SK-N-SH (cell line): ENCODE measurements around the gene GRB2. TPM values are rescaled to one million over a fixed set of nuclear protein-coding genes. Genes with fewer than 3 reads are reported as not detected.
"Not testable (repeated sequence)": the region's sequence is repeated elsewhere in the genome, so short reads cannot be mapped to it uniquely, and the experiment has no call there.

ENCODE experiments used
- CTCF ChIA-PET: fragments of 300-600, 350-600 bp; formaldehyde crosslinking; extraction: SDS; loops from one replicate; lab custom pipeline; 2021; lab: Yijun Ruan, JAX
- POLR2A ChIA-PET: fragments of 350-600 bp; sonication (Branson Sonifier 250); formaldehyde crosslinking; extraction: SDS; loops from one replicate; lab custom pipeline; 2020; ENCODE audit warnings: antibody characterized with exemption, inconsistent platforms; lab: Yijun Ruan, JAX
- DNase-seq: peaks from one replicate; pipeline ENCODE4 v3.0.0; 2012
- H2AFZ ChIP-seq: fragments of 200-600 bp; sonication (generic); 2 replicates; pipeline ENCODE4 v1.8.1; 2016; ENCODE audit warnings: antibody characterized with exemption, mild to moderate bottlenecking, low read depth
- H3F3A ChIP-seq: fragments of 200-600 bp; sonication (generic); replicated peaks from 2 replicates; pipeline ENCODE3; 2016; ENCODE audit warnings: antibody characterized with exemption, mild to moderate bottlenecking; ENCODE audit not compliant: insufficient read depth
- H3K27ac ChIP-seq, 2 experiments: fragments of 200-500 bp in 1 of 2; fragments of 200-600 bp in 1 of 2; sonication (Bioruptor generic) in 1 of 2; sonication (generic), shearing (Covaris generic) in 1 of 2; 2 replicates each; pipeline versions ENCODE4 v1.5.1 to v1.6.1; 2014 to 2016; ENCODE audit warnings: low read depth in 2 of 2, inconsistent platforms in 1 of 2, low read length in 1 of 2, mild to moderate bottlenecking in 1 of 2, mixed read lengths in 1 of 2
- H3K27me3 ChIP-seq: fragments of 200-600 bp; sonication (generic), shearing (Covaris generic); 2 replicates; pipeline ENCODE4 v1.6.1; 2016; ENCODE audit warnings: mixed run types; ENCODE audit not compliant: insufficient read depth
- H3K36me3 ChIP-seq, 2 experiments: fragments of 200-500 bp in 1 of 2; fragments of 200-600 bp in 1 of 2; sonication (Bioruptor generic) in 1 of 2; sonication (generic) in 1 of 2; replicated peaks in 1 of 2; 2 replicates each; pipeline versions ENCODE3 to v1.5.1; 2014 to 2016; ENCODE audit warnings: low read length in 1 of 2, mild to moderate bottlenecking in 1 of 2; ENCODE audit not compliant: insufficient read depth in 2 of 2, control insufficient read depth in 1 of 2
- H3K4me1 ChIP-seq, 2 experiments: fragments of 200-500 bp in 1 of 2; fragments of 200-600 bp in 1 of 2; sonication (Bioruptor generic) in 1 of 2; sonication (generic), shearing (Covaris generic) in 1 of 2; 2 replicates each; pipeline versions ENCODE4 v1.5.1 to v1.6.1; 2014 to 2016; ENCODE audit warnings: low read depth in 1 of 2, low read length in 1 of 2, mixed run types in 1 of 2; ENCODE audit not compliant: insufficient read depth in 2 of 2, control insufficient read depth in 1 of 2
- H3K4me2 ChIP-seq: fragments of 200-600 bp; sonication (generic), shearing (Covaris generic); 2 replicates; pipeline ENCODE4 v1.6.1; 2017; ENCODE audit warnings: mixed run types
- H3K4me3 ChIP-seq, 2 experiments: fragments of 200-500 bp in 1 of 2; fragments of 200-600 bp in 1 of 2; sonication (Bioruptor generic) in 1 of 2; sonication (generic), shearing (Covaris generic) in 1 of 2; 2 replicates each; pipeline versions ENCODE4 v1.5.1 to v1.8.1; 2014 to 2016; ENCODE audit warnings: low read depth in 2 of 2, inconsistent platforms in 1 of 2, low read length in 1 of 2, mild to moderate bottlenecking in 1 of 2, mixed read lengths in 1 of 2, moderate library complexity in 1 of 2
- H3K79me2 ChIP-seq: fragments of 200-600 bp; sonication (generic); 2 replicates; pipeline ENCODE4 v1.8.1; 2017; ENCODE audit warnings: mild to moderate bottlenecking; ENCODE audit not compliant: insufficient read depth
- H3K9ac ChIP-seq: fragments of 200-600 bp; sonication (generic); 2 replicates; pipeline ENCODE4 v1.6.1; 2017; ENCODE audit warnings: mixed run types
- H3K9me2 ChIP-seq: fragments of 200-600 bp; sonication (generic); 2 replicates; pipeline ENCODE4 v1.6.1; 2017; ENCODE audit warnings: mixed run types
- H3K9me3 ChIP-seq: fragments of 200-600 bp; sonication (generic); 2 replicates; pipeline ENCODE4 v1.6.1; 2017; ENCODE audit warnings: mixed run types, mild to moderate bottlenecking, moderate library complexity
- H4K20me1 ChIP-seq: fragments of 200-600 bp; sonication (generic); 2 replicates; pipeline ENCODE4 v1.6.1; 2017; ENCODE audit warnings: mild to moderate bottlenecking, mixed run types; ENCODE audit not compliant: insufficient read depth
- CHD2 ChIP-seq: fragments of 150-350 bp; IDR thresholded peaks from 2 replicates; pipeline ENCODE4 v1.6.1; 2018; ENCODE audit warnings: low read length; ENCODE audit not compliant: partially characterized antibody
- ELF1 ChIP-seq: IDR thresholded peaks from 2 replicates; pipeline ENCODE4 v1.4.0; 2012
- EP300 ChIP-seq, 2 experiments: IDR thresholded peaks; 2 replicates each; pipeline versions ENCODE4 v1.4.0 to v1.6.1; 2012; ENCODE audit warnings: borderline replicate concordance in 1 of 2, low read depth in 1 of 2, low read length in 1 of 2
- EZH2phosphoT487 ChIP-seq: fragments of 200-600 bp; sonication (generic); IDR thresholded peaks from 2 replicates; pipeline ENCODE4 v1.6.1; 2017; ENCODE audit warnings: low read depth, mixed run types, mild to moderate bottlenecking, antibody characterized with exemption, moderate library complexity, borderline replicate concordance
- FOSL2 ChIP-seq: IDR thresholded peaks from 2 replicates; pipeline ENCODE4 v1.4.0; 2012; ENCODE audit warnings: low read depth, mild to moderate bottlenecking, moderate library complexity, borderline replicate concordance
- FOXJ3 ChIP-seq: sonication (generic); formaldehyde crosslinking; IDR thresholded peaks from 2 replicates; pipeline ENCODE4 v1.5.1; 2020; ENCODE audit warnings: mild to moderate bottlenecking, missing genetic modification reagents
- GABPA ChIP-seq: IDR thresholded peaks from 2 replicates; pipeline ENCODE4 v1.4.0; 2012; ENCODE audit warnings: low read depth, mild to moderate bottlenecking
- JUND ChIP-seq: IDR thresholded peaks from 2 replicates; pipeline ENCODE4 v1.4.0; 2012
- MXI1 ChIP-seq: IDR thresholded peaks from 2 replicates; pipeline ENCODE4 v1.6.1; 2012; ENCODE audit warnings: mild to moderate bottlenecking, low read depth, low read length, improper control_type of control experiment
- NFIC ChIP-seq: IDR thresholded peaks from 2 replicates; pipeline ENCODE4 v1.4.0; 2012; ENCODE audit warnings: borderline replicate concordance
- RCOR1 ChIP-seq: fragments of 150-350 bp; IDR thresholded peaks from 2 replicates; pipeline ENCODE4 v1.6.1; 2017; ENCODE audit warnings: antibody characterized with exemption, low read length
- SMC3 ChIP-seq: IDR thresholded peaks from 2 replicates; pipeline ENCODE4 v1.6.1; 2012; ENCODE audit warnings: low read depth, low read length, improper control_type of control experiment
- TAF1 ChIP-seq: IDR thresholded peaks from 2 replicates; pipeline ENCODE4 v1.6.1; 2012; ENCODE audit warnings: low read depth, mild to moderate bottlenecking, low read length, moderate library complexity, borderline replicate concordance
- TEAD4 ChIP-seq: IDR thresholded peaks from 2 replicates; pipeline ENCODE4 v1.4.0; 2012; ENCODE audit warnings: mild to moderate bottlenecking, borderline replicate concordance; ENCODE audit not compliant: insufficient read depth
- WGBS: methylation state at CpG from one replicate; pipeline ENCODE4 v1.1.6; 2017; ENCODE audit warnings: low lambda C conversion rate; 5-methylcytosine and 5-hydroxymethylcytosine counted together
- polyA plus RNA-seq, 3 experiments: library from polyadenylated mRNA; depleted of rRNA; stranded (reverse); fragments of >200 nt; gene quantifications; 2 replicates each; pipeline ENCODE4 v1.2.3, GENCODE V29; 2012
- TF ChIP-seq, protein P1 (sequence below): IDR thresholded peaks from 2 replicates; pipeline ENCODE4 v1.4.0; 2012; ENCODE audit warnings: low read depth, borderline replicate concordance
- TF ChIP-seq, protein P2 (sequence below): IDR thresholded peaks from 2 replicates; pipeline ENCODE4 v1.4.0; 2012; ENCODE audit warnings: low read depth
- TF ChIP-seq, protein P3 (sequence below): IDR thresholded peaks from 2 replicates; pipeline ENCODE4 v1.6.1; 2012; ENCODE audit warnings: mild to moderate bottlenecking, low read depth, low read length, moderate library complexity
- TF ChIP-seq, protein P4 (sequence below): fragments of 200-600 bp; sonication (generic); IDR thresholded peaks from 2 replicates; pipeline ENCODE4 v1.6.1; 2017; ENCODE audit warnings: antibody characterized with exemption, mild to moderate bottlenecking, moderate library complexity
- TF ChIP-seq, protein P5 (sequence below): fragments of 150-350 bp; IDR thresholded peaks from 2 replicates; pipeline ENCODE4 v1.6.1; 2017; ENCODE audit warnings: antibody characterized with exemption, low read length, low read depth, borderline replicate concordance

Gene GRB2
- polyA plus RNA-seq, 1 of the 3 experiments (the other 2 are of a cell fraction), result 89.6 TPM

DNA sequence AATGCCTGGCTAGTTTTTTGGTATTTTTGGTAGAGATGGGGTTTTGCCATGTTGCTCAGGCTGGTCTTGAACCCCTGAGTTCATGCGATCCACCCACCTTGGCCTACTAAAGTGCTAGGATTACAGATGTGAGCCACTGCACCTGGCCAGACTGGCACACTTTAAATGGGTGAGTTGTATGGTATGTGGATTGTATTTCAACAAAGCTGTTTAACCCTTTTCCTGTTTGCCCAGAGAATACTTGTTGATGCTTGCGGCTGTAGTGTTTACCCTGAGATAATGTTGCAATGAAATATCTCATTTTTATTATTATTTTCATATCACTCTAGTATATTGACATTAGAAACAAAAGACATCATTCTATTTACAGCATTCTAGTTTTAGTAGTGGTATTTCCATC, 33.8 kb upstream of the GRB2 start:
- H3K4me2 ChIP-seq, result no peak overlapping the region
- H2AFZ ChIP-seq, result no peak overlapping the region
- DNase-seq, result no peak
- H3K27ac ChIP-seq, result no peak overlapping the region
- H3F3A ChIP-seq, result no peaks in the 10 kb centered on the region
- no peak overlapping the region for H3K9ac ChIP-seq
- POLR2A ChIA-PET, result no interaction called here
- no peaks in the 10 kb centered on the region for H3K79me2 ChIP-seq
- WGBS, result 82% methylated on average over 2 of the region's 2 CpGs
- no peaks in the 10 kb centered on the region for H3K9me2 ChIP-seq
- CTCF ChIA-PET, result no interaction called here
- TF ChIP-seq, protein P1, sequence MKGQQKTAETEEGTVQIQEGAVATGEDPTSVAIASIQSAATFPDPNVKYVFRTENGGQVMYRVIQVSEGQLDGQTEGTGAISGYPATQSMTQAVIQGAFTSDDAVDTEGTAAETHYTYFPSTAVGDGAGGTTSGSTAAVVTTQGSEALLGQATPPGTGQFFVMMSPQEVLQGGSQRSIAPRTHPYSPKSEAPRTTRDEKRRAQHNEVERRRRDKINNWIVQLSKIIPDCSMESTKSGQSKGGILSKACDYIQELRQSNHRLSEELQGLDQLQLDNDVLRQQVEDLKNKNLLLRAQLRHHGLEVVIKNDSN, result no peak
- TF ChIP-seq EP300 (IDR thresholded peaks at IDR 0.05; ENCODE audit: borderline replicate concordance in 1 of 2, low read depth in 1 of 2, low read length in 1 of 2) (no peak), MXI1 (no peak), NFIC (no peak), CHD2 (no peak), TEAD4 (no peak), RCOR1 (no peak), FOSL2 (no peak), TAF1 (no peak), EZH2phosphoT487 (no peak), SMC3 (no peak), ELF1 (no peak), GABPA (no peak), JUND (no peak), FOXJ3 (CRISPR knock-in tag) (no peak)
- TF ChIP-seq, protein P2, sequence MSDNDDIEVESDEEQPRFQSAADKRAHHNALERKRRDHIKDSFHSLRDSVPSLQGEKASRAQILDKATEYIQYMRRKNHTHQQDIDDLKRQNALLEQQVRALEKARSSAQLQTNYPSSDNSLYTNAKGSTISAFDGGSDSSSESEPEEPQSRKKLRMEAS, result no peak
- TF ChIP-seq, protein P3, sequence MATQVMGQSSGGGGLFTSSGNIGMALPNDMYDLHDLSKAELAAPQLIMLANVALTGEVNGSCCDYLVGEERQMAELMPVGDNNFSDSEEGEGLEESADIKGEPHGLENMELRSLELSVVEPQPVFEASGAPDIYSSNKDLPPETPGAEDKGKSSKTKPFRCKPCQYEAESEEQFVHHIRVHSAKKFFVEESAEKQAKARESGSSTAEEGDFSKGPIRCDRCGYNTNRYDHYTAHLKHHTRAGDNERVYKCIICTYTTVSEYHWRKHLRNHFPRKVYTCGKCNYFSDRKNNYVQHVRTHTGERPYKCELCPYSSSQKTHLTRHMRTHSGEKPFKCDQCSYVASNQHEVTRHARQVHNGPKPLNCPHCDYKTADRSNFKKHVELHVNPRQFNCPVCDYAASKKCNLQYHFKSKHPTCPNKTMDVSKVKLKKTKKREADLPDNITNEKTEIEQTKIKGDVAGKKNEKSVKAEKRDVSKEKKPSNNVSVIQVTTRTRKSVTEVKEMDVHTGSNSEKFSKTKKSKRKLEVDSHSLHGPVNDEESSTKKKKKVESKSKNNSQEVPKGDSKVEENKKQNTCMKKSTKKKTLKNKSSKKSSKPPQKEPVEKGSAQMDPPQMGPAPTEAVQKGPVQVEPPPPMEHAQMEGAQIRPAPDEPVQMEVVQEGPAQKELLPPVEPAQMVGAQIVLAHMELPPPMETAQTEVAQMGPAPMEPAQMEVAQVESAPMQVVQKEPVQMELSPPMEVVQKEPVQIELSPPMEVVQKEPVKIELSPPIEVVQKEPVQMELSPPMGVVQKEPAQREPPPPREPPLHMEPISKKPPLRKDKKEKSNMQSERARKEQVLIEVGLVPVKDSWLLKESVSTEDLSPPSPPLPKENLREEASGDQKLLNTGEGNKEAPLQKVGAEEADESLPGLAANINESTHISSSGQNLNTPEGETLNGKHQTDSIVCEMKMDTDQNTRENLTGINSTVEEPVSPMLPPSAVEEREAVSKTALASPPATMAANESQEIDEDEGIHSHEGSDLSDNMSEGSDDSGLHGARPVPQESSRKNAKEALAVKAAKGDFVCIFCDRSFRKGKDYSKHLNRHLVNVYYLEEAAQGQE, result no peak
- TF ChIP-seq, protein P4, sequence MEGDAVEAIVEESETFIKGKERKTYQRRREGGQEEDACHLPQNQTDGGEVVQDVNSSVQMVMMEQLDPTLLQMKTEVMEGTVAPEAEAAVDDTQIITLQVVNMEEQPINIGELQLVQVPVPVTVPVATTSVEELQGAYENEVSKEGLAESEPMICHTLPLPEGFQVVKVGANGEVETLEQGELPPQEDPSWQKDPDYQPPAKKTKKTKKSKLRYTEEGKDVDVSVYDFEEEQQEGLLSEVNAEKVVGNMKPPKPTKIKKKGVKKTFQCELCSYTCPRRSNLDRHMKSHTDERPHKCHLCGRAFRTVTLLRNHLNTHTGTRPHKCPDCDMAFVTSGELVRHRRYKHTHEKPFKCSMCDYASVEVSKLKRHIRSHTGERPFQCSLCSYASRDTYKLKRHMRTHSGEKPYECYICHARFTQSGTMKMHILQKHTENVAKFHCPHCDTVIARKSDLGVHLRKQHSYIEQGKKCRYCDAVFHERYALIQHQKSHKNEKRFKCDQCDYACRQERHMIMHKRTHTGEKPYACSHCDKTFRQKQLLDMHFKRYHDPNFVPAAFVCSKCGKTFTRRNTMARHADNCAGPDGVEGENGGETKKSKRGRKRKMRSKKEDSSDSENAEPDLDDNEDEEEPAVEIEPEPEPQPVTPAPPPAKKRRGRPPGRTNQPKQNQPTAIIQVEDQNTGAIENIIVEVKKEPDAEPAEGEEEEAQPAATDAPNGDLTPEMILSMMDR, result no peak
- TF ChIP-seq, protein P5, sequence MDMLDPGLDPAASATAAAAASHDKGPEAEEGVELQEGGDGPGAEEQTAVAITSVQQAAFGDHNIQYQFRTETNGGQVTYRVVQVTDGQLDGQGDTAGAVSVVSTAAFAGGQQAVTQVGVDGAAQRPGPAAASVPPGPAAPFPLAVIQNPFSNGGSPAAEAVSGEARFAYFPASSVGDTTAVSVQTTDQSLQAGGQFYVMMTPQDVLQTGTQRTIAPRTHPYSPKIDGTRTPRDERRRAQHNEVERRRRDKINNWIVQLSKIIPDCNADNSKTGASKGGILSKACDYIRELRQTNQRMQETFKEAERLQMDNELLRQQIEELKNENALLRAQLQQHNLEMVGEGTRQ, result no peak
- no peaks in the 10 kb centered on the region for H3K4me1 ChIP-seq
- no peaks in the 10 kb centered on the region for H3K9me3 ChIP-seq
- H3K36me3 ChIP-seq, result no peaks in the 10 kb centered on the region
- no peaks in the 10 kb centered on the region for H4K20me1 ChIP-seq
- no peak overlapping the region for H3K4me3 ChIP-seq
- H3K27me3 ChIP-seq, result no peaks in the 10 kb centered on the region

DNA sequence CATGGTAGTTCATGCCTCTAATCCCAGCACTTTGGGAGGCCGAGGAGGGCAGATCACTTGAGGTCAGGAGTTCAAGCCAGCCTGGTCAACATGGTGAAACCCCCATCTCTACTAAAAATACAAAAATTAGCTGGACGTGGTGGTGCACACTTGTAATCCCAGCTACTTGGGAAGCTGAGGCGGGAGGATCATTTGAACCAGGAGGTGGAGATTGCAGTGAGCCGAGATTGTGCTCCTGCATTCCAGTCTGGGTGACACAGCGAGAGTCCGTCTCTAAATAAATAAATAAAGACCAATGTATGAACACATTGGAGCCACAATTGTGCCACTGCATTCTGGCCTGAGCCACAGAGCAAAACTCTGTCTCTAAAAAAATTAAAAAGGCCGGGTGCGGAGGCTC, 31.9 kb upstream of the GRB2 start:
- H3K4me3 ChIP-seq, H3F3A ChIP-seq, H3K9me3 ChIP-seq, H3K27me3 ChIP-seq, H3K4me2 ChIP-seq, H3K79me2 ChIP-seq, DNase-seq, H3K36me3 ChIP-seq, H3K27ac ChIP-seq, H4K20me1 ChIP-seq, H3K4me1 ChIP-seq, H3K9ac ChIP-seq, H3K9me2 ChIP-seq, H2AFZ ChIP-seq: not testable (repeated sequence)
- CTCF ChIA-PET, result interaction anchor here (1.1 to 1.5 kb wide), 2 partner anchors 25 to 166 kb away, joined by 3 to 6 read pairs; partner anchors contain the start of gene MIF4GD
- POLR2A ChIA-PET, result interaction anchor here (1.1 kb wide), 1 partner anchor 19 kb away, joined by 3 read pairs; the partner anchor contains the start of gene TMEM94
- WGBS, result 86% methylated on average over 8 of the region's 8 CpGs
